Measurements from ENCODE around the gene MYL5.
A peak's percentile ranks its signal among the peaks of the same experiment; 100 is the strongest.

Gene MYL5

GRCh38 chr4:683247-683897, 9.0 kb downstream of the MYL5 start:
- no peak for TF ChIP-seq CTCF (IDR thresholded peaks at IDR 0.05)

GRCh38 chr4:683982-684622, 9.8 kb downstream of the MYL5 start:
- Histone ChIP-seq H3K4me1 (peaks cover 0 to 36% (median 20%) of the 10 kb centered on the region in 4 donors), H3K27ac (no peak overlapping the region), H3K9me3 (no peaks in the 10 kb centered on the region), H3K36me3 (peaks cover 0 to 4% (median 0%) of the 10 kb centered on the region in 3 donors), H3K27me3 (peaks cover 0 to 66% of the 10 kb centered on the region in 2 donors), H3K4me3 (no peak overlapping the region)
- DNase-seq = peak in 1 of 2 donors; percentile 58
- peak; percentile 30 to 32 for TF ChIP-seq CTCF (IDR thresholded peaks at IDR 0.05)
- intact Hi-C loops (cut with DNase I; ENCODE audit: low total_unique reads) = no loop called here

More at GRCh38 chr4:683247-683897, 9.0 kb downstream of the MYL5 start:
- intact Hi-C loops (cut with DNase I; ENCODE audit: low total_unique reads) = no loop called here
- no peak overlapping the region for H3K4me3 ChIP-seq
- no peak for DNase-seq
- peaks cover 0 to 4% (median 0%) of the 10 kb centered on the region in 3 donors for H3K36me3 ChIP-seq
- no peak overlapping the region for H3K27ac ChIP-seq
- H3K9me3 ChIP-seq = no peaks in the 10 kb centered on the region
- H3K27me3 ChIP-seq = peaks cover 0 to 66% of the 10 kb centered on the region in 2 donors
- H3K4me1 ChIP-seq = peaks cover 0 to 29% (median 17%) of the 10 kb centered on the region in 4 donors

- no peak for TF ChIP-seq CTCF (IDR thresholded peaks at IDR 0.05)
- no peak for DNase-seq
- Histone ChIP-seq H3K4me1 (peaks cover 0 to 41% (median 22%) of the 10 kb centered on the region in 4 donors), H3K27me3 (peaks cover 0 to 60% of the 10 kb centered on the region in 2 donors), H3K4me3 (no peak overlapping the region), H3K36me3 (peaks cover 0 to 4% (median 0%) of the 10 kb centered on the region in 3 donors), H3K27ac (no peak overlapping the region), H3K9me3 (no peaks in the 10 kb centered on the region)
- intact Hi-C loops (cut with DNase I; ENCODE audit: low total_unique reads) = no loop called here
Measured at GRCh38 chr4:684623-685327, 10.4 kb downstream of the MYL5 start.

GRCh38 chr4:685679-686412, 11.5 kb downstream of the MYL5 start:
- peaks cover 0 to 4% (median 0%) of the 10 kb centered on the region in 3 donors for H3K36me3 ChIP-seq
- H3K9me3 ChIP-seq = no peaks in the 10 kb centered on the region
- DNase-seq = no peak
- H3K4me1 ChIP-seq = peaks cover 0 to 33% (median 17%) of the 10 kb centered on the region in 4 donors
- intact Hi-C loops (cut with DNase I; ENCODE audit: low total_unique reads) = no loop called here
- H3K27me3 ChIP-seq = peaks cover 0 to 50% of the 10 kb centered on the region in 2 donors
- H3K27ac ChIP-seq = no peak overlapping the region
- H3K4me3 ChIP-seq = no peak overlapping the region
- TF ChIP-seq CTCF (IDR thresholded peaks at IDR 0.05) = no peak

GRCh38 chr4:686413-687040, 12.2 kb downstream of the MYL5 start:
- no peak overlapping the region for H3K27ac ChIP-seq
- H3K4me1 ChIP-seq = peaks cover 0 to 28% (median 12%) of the 10 kb centered on the region in 4 donors
- TF ChIP-seq CTCF (IDR thresholded peaks at IDR 0.05) = no peak
- H3K36me3 ChIP-seq = peaks cover 0 to 4% (median 0%) of the 10 kb centered on the region in 3 donors
- intact Hi-C loops (cut with DNase I; ENCODE audit: low total_unique reads) = no loop called here
- no peak overlapping the region for H3K4me3 ChIP-seq
- H3K9me3 ChIP-seq = no peaks in the 10 kb centered on the region
- H3K27me3 ChIP-seq = peaks cover 0 to 45% of the 10 kb centered on the region in 2 donors
- no peak for DNase-seq
